ENCODE data around the gene FNDC11.
"Not testable (repeated sequence)": the region's sequence is repeated elsewhere in the genome, so short reads cannot be mapped to it uniquely, and the experiment has no call there.

FNDC11 gene

GRCh38 chr20:63553933-63554290, at the start of gene FNDC11:
TSS of gene FNDC11 (plus strand) at chr20:63554159. CDS start at chr20:63555664, 1,505 bp downstream.
- no peak for DNase-seq

GRCh38 chr20:63504642-63505041, 49.3 kb upstream of the FNDC11 start:
- DNase-seq = no peak

GRCh38 chr20:63505281-63505680, 48.7 kb upstream of the FNDC11 start:
- no peak for DNase-seq

GRCh38 chr20:63505723-63506122, 48.2 kb upstream of the FNDC11 start:
- DNase-seq = no peak

- DNase-seq = no peak
Measured at GRCh38 chr20:63507083-63507743, 46.7 kb upstream of the FNDC11 start.

GRCh38 chr20:63508072-63508768, 45.7 kb upstream of the FNDC11 start:
- DNase-seq = no peak

- no peak for DNase-seq
Measured at GRCh38 chr20:63509088-63509564, 44.8 kb upstream of the FNDC11 start.

GRCh38 chr20:63513207-63513606, 40.8 kb upstream of the FNDC11 start:
- no peak for DNase-seq

- not testable (repeated sequence) for DNase-seq
Measured at GRCh38 chr20:63514520-63514919, 39.4 kb upstream of the FNDC11 start.

GRCh38 chr20:63517376-63518309, 36.3 kb upstream of the FNDC11 start:
- DNase-seq = no peak

- no peak for DNase-seq
Measured at GRCh38 chr20:63518351-63518861, 35.6 kb upstream of the FNDC11 start.

- DNase-seq = no peak
Measured at GRCh38 chr20:63518946-63519667, 34.9 kb upstream of the FNDC11 start.

GRCh38 chr20:63519668-63520503, 34.1 kb upstream of the FNDC11 start:
- no peak for DNase-seq

- no peak for DNase-seq
Measured at GRCh38 chr20:63520504-63520933, 33.4 kb upstream of the FNDC11 start, which contains the start of gene PPDPF. TSS of gene PPDPF (plus strand) at chr20:63520765. CDS start at chr20:63521309, 544 bp downstream.

- DNase-seq = no peak
Measured at GRCh38 chr20:63520934-63521601, 32.9 kb upstream of the FNDC11 start.

GRCh38 chr20:63521602-63522001, 32.4 kb upstream of the FNDC11 start:
- no peak for DNase-seq

- no peak for DNase-seq
Measured at GRCh38 chr20:63522091-63522868, 31.7 kb upstream of the FNDC11 start.

- DNase-seq = no peak
Measured at GRCh38 chr20:63522981-63523611, 30.9 kb upstream of the FNDC11 start.

GRCh38 chr20:63525185-63525584, 28.8 kb upstream of the FNDC11 start:
- no peak for DNase-seq

Data from NCI-H524 treated with DMSO at 0.1 percent for 48 hours (cell line).